ENCODE results near the gene DNAH10. TPM values are rescaled to one million over a fixed set of nuclear protein-coding genes. Genes with fewer than 3 reads are reported as not detected.

Gene DNAH10
- total RNA-seq, 1 donor from 2014 or later = 0.16 TPM

DNA sequence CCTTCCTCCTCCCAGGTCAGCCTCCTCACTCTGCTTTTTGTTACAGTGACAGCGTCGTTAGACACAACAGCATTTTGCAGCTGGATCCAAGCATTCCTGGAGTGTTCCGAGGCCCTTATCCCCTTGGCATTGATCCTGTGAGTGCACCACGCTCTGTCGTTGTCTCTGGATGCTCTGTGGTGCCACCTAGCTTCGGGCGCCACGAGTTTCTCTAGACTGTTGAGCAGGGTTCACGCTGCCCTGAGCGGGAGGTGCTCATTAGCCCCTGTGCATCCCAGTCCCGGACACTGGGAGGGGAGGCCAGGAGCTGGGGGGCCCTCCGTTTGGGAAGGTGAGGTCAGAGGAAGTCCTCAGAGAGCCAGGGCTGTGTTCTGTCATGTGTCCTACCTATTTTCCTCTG, 17.3 kb upstream of the DNAH10 start:
- H3K27ac Mint-ChIP-seq (ENCODE audit: unreplicated experiment) = no peak overlapping the region
- H3K4me1 Mint-ChIP-seq (ENCODE audit: unreplicated experiment) = no peaks in the 10 kb centered on the region
- H3K9me3 Mint-ChIP-seq (ENCODE audit: unreplicated experiment) = no peaks in the 10 kb centered on the region
- H3K27me3 Mint-ChIP-seq (ENCODE audit: unreplicated experiment) = no peaks in the 10 kb centered on the region
- no peak overlapping the region for H3K4me3 Mint-ChIP-seq (ENCODE audit: unreplicated experiment)
- peaks cover 51% of the 10 kb centered on the region for H3K36me3 Mint-ChIP-seq (ENCODE audit: unreplicated experiment)
- no peak for DNase-seq (ENCODE audit: extremely low spot score, unreplicated experiment)
- TF ChIP-seq, protein P1, sequence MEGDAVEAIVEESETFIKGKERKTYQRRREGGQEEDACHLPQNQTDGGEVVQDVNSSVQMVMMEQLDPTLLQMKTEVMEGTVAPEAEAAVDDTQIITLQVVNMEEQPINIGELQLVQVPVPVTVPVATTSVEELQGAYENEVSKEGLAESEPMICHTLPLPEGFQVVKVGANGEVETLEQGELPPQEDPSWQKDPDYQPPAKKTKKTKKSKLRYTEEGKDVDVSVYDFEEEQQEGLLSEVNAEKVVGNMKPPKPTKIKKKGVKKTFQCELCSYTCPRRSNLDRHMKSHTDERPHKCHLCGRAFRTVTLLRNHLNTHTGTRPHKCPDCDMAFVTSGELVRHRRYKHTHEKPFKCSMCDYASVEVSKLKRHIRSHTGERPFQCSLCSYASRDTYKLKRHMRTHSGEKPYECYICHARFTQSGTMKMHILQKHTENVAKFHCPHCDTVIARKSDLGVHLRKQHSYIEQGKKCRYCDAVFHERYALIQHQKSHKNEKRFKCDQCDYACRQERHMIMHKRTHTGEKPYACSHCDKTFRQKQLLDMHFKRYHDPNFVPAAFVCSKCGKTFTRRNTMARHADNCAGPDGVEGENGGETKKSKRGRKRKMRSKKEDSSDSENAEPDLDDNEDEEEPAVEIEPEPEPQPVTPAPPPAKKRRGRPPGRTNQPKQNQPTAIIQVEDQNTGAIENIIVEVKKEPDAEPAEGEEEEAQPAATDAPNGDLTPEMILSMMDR (IDR thresholded peaks at IDR 0.05) = no peak

DNA sequence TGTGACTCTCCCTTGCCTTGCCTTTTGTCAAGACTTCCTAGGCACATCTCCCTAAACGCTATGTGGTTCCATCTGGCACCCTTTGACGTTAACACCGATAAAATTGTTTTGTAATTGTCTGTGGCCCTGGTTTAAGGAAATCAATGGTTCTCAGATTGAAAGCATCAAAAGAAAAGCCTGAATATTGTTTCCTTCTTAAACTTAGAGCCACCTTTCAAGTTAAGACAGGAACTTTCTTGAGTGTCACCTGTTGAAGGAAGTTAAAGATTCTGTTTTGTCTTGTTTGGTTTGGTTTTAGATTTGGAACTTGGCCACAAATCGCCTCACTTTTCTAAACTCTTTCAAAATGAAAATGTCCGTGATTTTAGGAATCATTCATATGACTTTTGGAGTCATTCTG, 14.8 kb upstream of the DNAH10 start:
- Mint-ChIP-seq H3K4me1 (ENCODE audit: unreplicated experiment) (no peaks in the 10 kb centered on the region), H3K27me3 (ENCODE audit: unreplicated experiment) (no peaks in the 10 kb centered on the region), H3K4me3 (ENCODE audit: unreplicated experiment) (no peak overlapping the region), H3K36me3 (ENCODE audit: unreplicated experiment) (peaks cover 45% of the 10 kb centered on the region), H3K9me3 (ENCODE audit: unreplicated experiment) (no peaks in the 10 kb centered on the region), H3K27ac (ENCODE audit: unreplicated experiment) (no peak overlapping the region)
- no peak for DNase-seq (ENCODE audit: extremely low spot score, unreplicated experiment)
- TF ChIP-seq, protein P1 (IDR thresholded peaks at IDR 0.05) = no peak

DNA sequence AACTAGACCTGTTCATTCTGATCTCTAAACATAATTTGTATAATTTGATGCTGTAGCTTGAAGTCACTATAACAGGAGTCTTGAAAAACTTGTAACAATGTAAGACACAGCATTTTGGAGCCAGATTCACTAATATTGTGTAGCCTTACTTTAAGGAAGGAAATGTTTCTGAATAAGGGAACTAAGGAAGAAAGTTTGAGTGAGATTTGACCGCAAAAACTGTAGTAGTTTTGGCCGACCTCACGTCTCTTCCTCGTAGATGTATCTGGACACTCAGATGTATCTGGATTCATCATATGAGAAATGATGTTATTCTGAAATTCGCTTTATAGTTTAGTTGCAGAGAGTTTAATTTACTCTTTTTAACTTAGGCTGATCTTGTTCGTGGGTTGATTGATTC, 13.9 kb upstream of the DNAH10 start:
- Mint-ChIP-seq H3K27me3 (ENCODE audit: unreplicated experiment) (no peaks in the 10 kb centered on the region), H3K4me3 (ENCODE audit: unreplicated experiment) (no peak overlapping the region), H3K36me3 (ENCODE audit: unreplicated experiment) (peaks cover 42% of the 10 kb centered on the region), H3K4me1 (ENCODE audit: unreplicated experiment) (no peaks in the 10 kb centered on the region), H3K27ac (ENCODE audit: unreplicated experiment) (no peak overlapping the region), H3K9me3 (ENCODE audit: unreplicated experiment) (no peaks in the 10 kb centered on the region)
- DNase-seq (ENCODE audit: extremely low spot score, unreplicated experiment) = no peak
- TF ChIP-seq, protein P1 (IDR thresholded peaks at IDR 0.05) = no peak

DNA sequence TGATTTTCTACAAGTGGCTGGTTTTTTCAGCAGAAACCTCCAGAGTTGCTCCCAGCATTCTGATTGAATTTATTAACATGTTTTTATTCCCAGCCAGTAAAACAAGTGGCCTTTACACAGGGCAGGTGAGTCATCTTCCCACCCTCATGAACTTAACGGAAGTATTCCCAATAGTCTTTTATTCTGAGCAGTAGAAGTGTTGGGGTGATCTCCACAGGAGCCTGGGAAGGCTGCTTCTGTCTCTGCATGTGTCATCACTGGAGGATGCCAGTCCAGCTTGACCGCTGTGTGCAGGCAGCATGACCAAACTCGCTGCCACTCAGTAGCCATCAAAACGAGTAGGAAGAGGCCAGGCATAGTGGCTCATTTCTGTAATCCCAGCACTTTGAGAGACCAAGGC, 13.4 kb upstream of the DNAH10 start:
- Mint-ChIP-seq H3K27me3 (ENCODE audit: unreplicated experiment) (no peaks in the 10 kb centered on the region), H3K9me3 (ENCODE audit: unreplicated experiment) (no peaks in the 10 kb centered on the region), H3K4me1 (ENCODE audit: unreplicated experiment) (no peaks in the 10 kb centered on the region), H3K4me3 (ENCODE audit: unreplicated experiment) (no peak overlapping the region), H3K36me3 (ENCODE audit: unreplicated experiment) (peaks cover 39% of the 10 kb centered on the region), H3K27ac (ENCODE audit: unreplicated experiment) (no peak overlapping the region)
- TF ChIP-seq, protein P1 (IDR thresholded peaks at IDR 0.05) = no peak
- DNase-seq (ENCODE audit: extremely low spot score, unreplicated experiment) = no peak

DNA sequence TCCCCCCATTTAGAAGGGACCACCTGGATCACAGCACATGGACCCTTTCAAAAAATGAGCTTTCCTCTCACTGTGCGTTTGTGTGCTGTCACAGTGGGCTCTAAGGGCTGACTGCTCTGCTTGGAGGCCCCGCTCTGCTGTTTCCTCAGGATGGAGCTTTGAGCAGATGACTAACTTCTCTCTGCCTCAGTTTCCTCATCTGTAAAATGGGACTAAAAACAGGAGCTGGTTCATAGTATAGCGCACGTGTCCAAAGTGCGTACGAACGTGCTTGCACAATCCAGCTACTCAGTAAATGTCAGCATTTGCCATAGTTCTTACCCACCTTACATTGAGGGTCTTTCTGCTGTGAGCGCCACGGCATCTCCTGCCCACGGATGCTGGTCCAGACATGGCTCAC, 12.7 kb upstream of the DNAH10 start:
- peaks cover 38% of the 10 kb centered on the region for H3K36me3 Mint-ChIP-seq (ENCODE audit: unreplicated experiment)
- H3K27ac Mint-ChIP-seq (ENCODE audit: unreplicated experiment) = no peak overlapping the region
- no peak for DNase-seq (ENCODE audit: extremely low spot score, unreplicated experiment)
- TF ChIP-seq, protein P1 (IDR thresholded peaks at IDR 0.05) = no peak
- no peaks in the 10 kb centered on the region for H3K9me3 Mint-ChIP-seq (ENCODE audit: unreplicated experiment)
- no peaks in the 10 kb centered on the region for H3K27me3 Mint-ChIP-seq (ENCODE audit: unreplicated experiment)
- H3K4me3 Mint-ChIP-seq (ENCODE audit: unreplicated experiment) = no peak overlapping the region
- H3K4me1 Mint-ChIP-seq (ENCODE audit: unreplicated experiment) = no peaks in the 10 kb centered on the region

Data from osteocyte (in vitro differentiated cells).